HG03558 (cell line): ENCODE measurements around the gene STARD3NL.

Experiments
- ATAC-seq: cut with Tn5 transposase; IDR thresholded peaks from one replicate; pipeline ENCODE4 v1.9.1; 2021; ENCODE audit warnings: moderate number of reproducible peaks; ENCODE audit not compliant: unreplicated experiment; ENCODE audit errors: extremely low read depth

Gene STARD3NL

DNA sequence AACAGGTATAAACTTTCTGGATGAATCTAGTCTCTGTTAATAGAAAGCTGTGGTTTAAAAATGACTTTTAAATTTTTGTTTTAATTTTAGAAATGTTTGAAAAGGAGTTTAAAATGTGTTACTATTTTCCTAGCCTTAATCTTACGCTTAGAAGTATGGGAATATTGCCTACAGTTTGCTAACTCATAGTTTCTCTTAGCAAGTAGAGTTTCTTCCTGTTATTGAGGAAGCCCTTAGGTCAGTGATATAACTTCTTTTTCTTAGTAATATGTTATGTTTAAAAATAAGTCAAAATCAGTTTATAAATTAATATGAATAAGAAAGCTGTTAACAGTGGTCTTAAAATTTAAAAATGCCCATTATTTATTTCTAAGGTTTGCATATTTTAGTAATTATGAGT lies 3.1 kb downstream of the STARD3NL start:
- ATAC-seq = no peak

DNA sequence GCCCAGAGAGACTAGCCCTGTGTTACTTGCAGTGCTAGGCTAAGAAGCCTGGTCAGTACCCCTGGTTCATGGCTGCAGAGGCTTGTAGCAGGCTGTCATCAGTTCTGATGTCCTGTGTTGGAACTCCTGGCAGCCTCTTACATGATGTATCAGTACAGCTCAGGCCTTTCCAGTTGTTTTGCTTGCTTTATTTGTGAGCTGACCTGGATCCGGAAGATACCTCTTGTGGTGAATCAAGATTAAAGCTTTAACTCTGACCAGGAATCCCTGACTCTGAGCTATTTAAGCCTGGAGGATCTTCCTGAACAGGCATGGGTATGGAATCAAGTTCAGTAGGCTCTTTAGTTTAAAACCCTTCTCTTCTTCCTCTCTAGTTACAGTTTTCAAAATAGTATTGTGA lies 4.4 kb downstream of the STARD3NL start:
- ATAC-seq = no peak

DNA sequence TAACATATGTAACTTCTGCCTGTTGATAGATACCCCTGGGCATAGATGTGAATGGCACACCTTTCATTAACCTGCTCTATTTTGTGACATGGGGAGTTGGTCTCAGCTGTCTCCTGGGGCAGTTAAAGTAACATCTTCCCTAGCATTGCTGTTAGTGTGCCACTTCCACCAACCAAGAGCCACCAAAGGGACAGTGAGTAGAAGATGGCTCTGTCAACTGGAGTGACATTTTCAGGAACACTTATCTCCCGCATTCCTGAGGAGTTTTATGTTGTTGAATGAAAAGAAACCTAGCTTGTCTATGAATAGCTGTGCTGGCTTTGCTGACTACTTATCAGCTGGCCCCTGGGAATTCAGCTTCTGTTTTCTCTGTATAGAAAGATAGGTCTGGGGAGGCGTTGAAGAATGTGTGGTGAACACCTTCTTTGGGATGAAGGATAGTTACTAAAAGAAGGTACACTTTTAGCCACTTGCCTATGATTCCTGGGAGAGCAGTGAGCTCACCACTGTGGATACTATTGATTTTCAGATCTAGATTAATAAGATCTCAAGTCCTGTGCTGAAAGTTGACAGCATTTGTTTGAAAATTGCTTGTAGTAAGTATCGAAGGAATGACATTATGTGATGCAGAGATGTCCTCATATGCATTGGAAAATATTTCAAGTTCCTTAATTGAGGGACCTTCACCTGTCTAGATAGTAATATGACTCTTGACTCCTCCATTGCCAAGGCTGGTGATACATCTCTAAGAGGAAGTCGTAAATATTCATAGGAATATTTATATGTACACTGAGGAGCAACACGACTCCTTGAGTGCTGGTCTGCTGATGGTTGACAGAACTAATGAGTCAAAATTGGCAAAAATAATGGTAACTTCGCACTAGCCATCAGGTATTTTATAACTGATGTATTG lies 7.6 kb downstream of the STARD3NL start:
- no peak for ATAC-seq

DNA sequence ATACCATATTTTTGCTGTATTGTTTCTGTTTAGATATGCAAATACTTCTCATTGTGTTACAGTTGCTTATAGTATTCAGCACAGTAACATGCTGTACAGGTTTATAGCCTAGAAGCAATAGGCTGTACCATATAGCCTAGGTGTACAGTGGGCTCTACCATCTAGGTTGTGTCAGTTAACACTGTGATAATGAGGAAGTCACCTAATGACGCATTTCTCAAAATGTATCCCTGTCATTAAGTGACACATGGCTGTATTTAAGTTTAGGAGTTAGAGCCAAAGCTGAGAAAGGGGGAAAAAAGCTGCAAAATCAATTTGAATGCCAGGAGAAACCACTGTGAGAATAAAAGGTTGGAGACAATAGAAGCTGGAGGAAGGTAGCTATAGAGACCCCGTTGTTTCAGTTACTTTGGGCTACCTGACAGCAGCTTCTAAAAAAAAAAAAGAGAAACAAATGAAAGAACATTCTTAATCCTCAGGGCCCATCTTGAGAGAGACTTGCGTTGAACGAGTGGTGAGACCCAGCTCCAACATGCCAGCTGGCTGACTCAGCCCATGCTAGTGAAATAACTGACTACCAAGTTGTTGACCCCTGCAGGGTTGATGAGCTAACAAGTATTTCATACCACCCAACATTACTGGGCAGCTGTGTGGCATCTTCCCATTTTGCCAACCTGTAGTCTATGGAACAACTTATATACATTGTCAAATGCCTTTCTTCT lies 8.7 kb downstream of the STARD3NL start:
- ATAC-seq = no peak

DNA sequence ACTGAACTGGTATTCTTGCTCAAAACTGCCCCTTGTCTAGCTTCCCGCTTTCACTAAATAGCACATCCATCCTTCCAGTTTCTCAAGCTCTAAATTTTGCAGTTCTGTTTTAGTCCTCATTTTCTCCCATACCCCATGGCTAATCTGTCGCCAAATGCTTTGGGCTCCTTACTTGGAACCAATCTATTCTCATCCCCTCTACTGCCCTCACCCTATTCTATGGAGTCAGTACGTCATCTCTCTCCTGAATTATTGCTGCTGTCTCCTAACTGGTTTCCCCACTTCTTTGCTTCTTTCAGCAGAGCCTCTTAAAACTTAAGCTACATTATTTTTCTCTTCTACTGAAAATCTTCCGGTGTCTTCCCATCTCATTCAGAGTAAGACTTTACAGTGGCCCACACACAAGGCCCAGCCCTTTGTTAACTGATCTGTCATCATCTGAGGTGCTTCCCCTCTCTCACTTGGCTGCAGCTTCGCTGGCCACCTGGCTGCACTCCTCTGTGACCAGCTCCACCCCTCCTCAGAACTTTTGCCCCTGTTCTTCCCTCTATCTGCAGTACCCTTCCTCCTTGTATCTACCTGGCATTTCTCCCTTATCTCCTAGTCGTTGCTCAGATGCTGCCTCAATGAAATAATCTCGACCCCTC lies 9.9 kb downstream of the STARD3NL start:
- peak; percentile 95 for ATAC-seq

DNA sequence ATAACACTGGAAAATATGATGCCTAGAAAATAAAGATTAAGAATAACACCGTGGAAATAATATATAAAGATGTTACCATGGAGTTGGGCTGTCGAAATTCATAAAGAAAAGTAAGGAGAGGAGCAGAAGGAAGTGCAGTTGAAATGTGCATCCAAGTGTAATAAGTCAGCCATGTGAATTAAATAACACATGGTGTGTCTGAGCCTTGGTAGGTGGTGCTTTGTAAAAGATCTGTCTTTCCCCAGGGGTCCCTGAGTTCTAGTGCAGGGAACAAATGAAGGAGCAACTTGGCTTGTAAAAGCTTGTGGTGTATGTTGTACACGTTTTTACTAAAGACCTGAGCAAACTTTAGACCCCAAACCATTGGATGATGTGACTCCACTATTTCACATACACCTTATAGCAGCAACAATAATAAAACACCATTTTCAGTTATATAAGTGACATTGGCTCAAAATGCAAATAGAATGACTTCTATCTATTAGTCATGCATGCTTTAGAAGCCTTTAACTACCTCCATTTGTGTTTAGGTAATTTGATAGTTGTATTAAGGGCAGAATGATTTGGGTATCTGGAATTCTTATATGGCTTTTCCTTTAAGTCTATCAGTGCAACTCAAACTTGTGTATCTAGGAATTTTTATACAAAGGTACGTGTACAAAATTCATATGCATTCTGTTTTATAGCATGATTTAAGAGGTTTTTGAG lies 11.3 kb downstream of the STARD3NL start:
- ATAC-seq = no peak

DNA sequence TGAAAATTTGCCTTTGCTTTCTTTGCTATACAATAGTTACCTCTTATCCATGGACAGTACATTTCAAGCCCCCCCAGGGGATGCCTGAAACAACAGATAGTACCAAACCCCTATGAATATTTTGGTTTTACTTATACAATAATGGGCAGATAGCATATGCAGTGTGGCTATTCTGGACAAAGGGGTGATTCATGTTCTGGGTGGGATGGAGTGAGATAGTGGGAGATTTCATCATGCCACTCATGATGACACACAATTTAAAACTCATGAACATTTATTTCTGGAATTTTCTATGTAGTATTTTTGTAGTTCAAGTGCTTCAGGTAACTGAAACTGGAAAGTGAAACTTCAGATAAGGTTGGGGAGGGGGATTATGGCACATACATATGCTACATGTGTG lies 12.0 kb downstream of the STARD3NL start:
- no peak for ATAC-seq

DNA sequence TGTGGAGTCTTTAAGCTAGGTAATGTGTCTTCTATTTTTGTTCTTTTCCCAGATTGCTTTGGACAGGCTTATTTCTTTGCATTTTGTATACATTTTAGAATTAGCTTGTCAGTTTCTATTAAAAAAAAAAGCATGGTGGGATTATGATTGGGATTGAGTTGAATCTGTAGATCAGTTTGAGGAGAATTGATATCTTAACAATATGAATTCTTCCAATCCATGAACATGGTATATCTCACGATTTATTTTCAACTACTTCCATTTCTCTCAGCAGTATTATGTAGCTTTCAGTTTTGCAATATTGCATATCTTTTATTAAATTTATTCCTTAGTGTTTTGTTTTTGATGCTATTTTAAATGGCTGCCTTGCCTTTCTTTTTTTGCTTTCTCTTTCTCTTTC lies 13.7 kb downstream of the STARD3NL start:
- no peak for ATAC-seq

DNA sequence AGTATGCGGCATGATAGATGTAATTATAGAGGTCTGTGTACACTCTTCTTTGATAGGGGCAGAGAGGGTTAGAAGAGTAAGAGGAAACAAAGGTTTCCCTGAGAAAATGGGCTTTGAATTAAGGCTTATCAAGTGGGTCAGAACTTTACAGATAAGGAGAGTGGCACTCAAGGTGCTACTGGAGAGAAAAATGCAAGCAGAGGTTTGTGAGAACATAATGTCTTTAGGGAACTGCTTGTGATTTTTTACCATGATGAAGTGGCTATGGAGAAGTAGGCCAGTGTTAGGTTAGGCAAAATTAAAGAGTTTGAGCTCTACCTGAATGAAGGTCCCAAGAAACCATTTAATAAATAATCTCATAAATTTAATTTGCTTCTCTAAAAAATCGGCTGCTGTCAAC lies 14.3 kb downstream of the STARD3NL start:
- ATAC-seq = no peak

DNA sequence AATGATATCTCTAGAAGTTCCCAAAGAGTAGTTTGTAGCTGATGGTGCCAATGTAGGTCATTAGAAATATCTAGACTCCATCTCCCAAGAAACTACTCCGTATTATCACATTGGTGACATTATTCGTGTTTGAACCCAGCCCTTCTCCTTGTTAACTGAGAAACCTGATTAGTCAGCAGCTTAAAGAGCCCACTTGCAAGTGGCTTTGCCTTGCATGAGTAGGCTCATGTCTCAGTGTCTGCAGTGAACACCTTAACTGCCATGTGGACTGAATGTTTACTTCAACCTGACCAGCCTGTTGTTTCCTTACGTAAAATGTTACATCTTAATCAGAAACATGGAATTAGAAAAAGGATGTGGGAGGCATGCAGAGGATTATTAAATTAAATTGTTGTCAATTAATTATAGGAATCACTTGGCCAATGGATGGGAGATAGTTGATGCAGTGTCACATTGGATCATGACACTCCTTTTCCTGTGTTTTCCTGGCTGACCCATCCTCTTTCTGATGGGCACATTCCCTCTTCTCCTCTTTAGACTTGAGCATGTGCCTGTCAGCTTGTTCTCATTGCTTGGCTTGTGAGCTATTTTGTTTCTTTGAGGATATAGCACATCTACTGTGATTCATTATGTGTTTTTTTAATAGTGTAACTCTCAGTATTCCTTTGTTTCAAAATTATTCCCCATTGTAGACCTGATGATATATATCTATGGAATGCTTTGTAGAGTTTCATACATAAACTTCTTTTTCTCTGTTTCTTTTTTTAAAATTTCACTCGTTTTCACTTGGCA lies 18.0 kb downstream of the STARD3NL start:
- ATAC-seq = no peak

DNA sequence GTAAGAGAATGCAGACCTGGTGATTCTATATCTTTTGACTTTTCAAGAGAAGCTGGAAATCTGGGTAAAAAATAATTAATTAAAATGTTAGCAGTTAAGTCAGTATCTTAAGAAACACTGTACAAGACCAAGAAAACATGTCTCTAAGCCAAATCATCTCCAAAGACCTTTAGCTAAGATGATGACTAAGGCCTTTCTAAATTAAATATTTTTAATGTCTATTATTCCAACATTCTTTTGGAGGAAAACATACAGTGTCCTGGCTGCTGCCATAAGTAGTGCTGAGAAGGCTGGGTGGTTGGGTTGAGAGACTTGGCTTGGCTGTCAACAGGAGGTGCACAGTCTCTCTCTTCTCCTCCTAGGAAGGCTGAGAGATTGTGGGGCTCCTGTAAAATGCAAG lies 20.3 kb downstream of the STARD3NL start:
- ATAC-seq = no peak

DNA sequence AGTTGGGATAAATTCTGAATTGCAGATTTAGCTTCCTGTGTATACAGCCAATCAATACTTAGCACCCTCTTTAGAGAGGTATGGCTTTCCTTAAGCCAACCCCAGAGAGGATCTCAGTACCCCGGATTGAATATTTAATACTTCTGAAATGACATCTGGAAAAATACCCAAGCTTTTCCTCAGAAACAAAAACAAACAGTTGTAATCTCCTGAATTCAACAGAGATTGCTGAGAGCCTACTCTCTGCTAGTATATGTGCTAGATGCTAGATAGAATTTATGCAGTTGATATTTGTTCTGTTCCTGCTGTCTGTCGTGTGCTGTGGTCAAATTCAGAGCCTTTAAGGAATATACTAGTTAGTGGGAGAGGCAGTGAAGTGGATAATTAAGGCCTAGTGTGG lies 21.1 kb downstream of the STARD3NL start:
- ATAC-seq = no peak

DNA sequence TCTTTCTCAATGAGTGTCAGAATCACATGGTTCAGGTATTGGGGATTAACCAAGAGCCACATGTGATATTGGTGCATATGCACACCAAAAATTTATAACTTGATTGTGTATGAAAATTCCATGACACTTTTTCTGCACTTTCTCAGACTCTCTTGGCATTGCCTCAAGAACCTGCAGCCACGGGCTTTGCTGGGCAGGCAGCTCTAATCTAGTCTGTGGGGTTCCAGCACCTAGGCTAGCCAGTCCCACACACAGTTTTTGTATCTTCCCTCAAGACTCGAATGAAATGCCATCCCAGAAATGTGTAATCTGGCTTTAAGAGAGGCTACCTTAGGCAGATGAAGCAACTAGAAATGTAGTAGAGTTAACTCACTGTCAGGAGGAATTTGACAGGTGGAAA lies 21.7 kb downstream of the STARD3NL start:
- ATAC-seq = no peak

DNA sequence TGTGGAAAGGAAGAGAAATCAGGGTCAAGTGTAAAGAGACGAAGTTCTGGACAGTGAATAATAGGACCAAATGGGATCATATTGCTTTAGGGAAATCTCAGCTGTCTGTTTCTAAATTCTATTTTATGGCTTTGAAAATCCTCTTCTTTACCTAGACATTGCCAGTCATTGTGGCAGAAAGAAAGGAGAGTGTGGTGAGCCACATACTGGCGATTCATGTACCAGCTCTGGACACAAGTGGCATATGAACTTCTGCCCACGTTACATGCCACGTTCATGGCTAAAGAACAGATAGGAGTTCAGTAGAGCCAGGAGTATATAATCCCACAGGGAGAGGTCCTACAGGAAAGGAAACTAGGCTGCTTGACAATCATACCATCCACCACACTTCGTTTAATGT lies 28.0 kb downstream of the STARD3NL start:
- no peak for ATAC-seq

DNA sequence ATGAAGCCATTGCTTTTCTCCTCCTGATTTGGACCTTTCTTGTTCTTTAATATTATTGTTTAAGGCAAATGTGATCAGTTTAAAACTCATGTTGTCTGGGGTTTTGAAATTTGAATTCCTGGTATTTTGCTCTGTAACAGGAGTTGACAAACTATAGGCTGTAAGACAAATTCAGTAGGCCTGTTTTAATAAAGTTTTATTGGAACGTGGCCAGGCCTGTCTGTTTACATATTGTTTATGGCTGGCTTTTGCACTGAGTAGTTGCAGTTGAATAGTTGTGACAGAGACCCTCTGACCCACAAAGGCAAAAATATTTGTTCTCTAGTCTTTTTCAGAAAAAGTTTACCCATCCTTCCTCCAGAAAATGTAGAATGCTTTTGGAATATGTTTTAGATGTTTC lies 29.8 kb downstream of the STARD3NL start:
- ATAC-seq = no peak

DNA sequence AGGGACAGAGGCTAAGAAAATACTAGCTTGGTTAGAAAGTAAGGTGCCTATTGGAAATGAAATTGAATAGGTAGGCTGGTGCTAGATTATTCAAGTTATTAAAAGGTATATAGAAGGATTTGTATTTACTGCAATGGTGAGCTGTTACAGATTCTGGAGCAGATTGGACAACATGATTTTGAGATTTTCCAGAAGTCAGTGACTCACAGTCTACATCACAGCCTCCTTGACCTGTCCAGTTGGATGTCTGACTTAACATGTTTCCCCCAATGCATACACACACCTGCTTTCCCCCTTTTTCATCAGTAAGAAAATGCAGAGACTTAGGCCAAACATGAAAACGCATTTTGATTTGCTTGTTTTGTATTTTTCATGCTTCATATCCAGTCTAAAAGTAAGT lies 33.4 kb downstream of the STARD3NL start:
- no peak for ATAC-seq

DNA sequence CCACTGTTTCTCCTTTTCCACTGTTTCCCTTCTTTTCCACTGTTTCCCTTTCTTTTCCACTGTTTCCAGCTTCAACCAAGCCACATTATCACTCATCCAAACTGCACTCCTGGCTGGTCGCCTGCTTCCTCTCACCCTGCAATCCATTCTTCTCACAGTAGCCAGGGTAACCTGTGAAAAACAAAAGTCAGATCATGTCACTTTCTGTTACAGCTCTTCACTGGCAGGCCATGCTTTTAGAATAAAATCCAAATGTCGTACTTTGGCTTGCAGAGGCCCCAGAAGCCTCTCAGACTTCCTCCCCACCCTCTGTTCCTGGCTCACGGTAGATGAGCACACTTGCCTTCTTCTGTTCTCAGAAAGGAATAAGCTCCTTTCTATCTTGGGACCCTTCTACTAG lies 33.9 kb downstream of the STARD3NL start:
- ATAC-seq = no peak

DNA sequence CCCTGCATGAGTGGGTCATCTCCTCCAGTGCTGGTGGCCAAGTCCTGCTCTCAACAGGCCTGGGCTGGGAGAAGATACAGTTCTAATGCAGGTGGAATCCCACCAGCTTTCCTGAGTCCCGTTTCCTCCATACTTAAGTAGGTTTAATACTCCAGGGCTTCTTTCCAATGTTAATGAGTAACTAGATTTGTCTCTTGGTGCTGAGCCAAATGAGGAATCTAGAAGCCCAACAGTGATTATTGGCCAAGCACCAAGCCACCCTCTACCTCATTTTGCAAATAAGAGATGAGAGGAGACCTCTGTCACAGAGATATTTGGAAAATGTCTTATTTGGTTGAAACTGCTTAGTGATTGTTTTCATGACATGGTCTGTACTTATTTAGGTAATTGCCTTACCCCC lies 37.1 kb downstream of the STARD3NL start:
- ATAC-seq = no peak

DNA sequence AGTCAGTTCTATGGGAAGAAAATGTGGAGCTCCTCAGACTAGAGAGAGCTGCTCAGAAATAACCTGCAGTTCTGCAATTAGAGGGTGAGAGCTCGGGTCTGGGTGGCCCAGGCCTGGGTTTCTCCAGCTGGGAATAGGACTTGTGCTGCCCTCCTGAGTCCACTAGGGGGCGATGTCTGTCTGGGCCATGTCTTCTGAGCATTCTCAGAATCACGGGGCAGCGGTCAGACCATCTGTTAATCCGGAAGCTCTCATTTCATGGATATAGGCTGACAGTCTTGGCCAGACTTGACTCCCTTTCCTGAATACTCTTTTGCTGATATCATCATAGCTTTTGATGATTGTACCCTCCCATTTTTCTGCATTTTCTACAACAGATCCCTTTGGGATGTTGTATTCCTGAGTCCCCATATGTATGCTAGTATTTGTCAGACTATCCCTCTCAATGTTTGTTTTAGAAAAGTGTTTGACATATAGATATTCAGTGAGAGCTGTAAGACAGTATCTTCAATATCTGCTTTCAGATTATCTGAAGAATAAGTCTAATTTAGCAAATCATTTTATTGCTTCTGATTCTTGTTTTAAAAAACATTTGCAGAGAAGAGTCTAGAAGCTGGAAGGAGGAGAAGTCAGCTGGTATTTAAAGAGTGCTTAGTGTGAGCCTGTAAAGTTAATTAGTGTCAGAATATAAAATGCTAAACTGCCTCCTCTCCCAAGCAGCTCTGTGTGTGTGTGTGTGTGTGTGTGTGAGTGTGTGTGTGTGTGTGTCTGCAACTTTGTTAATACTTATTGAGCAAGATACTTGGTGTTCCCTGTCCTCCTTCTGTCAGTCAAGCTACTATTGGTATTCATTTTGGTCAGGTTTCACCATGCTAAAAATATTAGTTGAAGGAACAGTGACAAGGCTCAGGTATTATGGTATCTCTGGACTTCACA lies 38.0 kb downstream of the STARD3NL start:
- ATAC-seq = peak; percentile 74
